OCI-LY3 (cell line): Measurements from ENCODE around the gene SEZ6L.

Experiments
- CTCF ChIP-seq: fragments of 200-600, 300-600 bp; sonication (generic); IDR thresholded peaks from 2 replicates; pipeline ENCODE4 v1.5.1; 2014; ENCODE audit warnings: antibody characterized with exemption, low read length, low read depth
- EZH2phosphoT487 ChIP-seq: fragments of 200-600 bp; shearing (Covaris generic); IDR thresholded peaks from 2 replicates; pipeline ENCODE4 v1.6.1; 2018; ENCODE audit warnings: antibody characterized with exemption, mixed run types, low read depth

GRCh38 chr22:26374391-26375026, 205.2 kb downstream of the SEZ6L start:
- TF ChIP-seq CTCF (no peak), EZH2phosphoT487 (no peak)
